COLO829 (cell line): ENCODE results near the gene CEND1.
"Not testable (repeated sequence)": the region's sequence is repeated elsewhere in the genome, so short reads cannot be mapped to it uniquely, and the experiment has no call there.

ENCODE experiments used
- DNase-seq: peaks from one replicate; pipeline ENCODE4 v3.0.0; 2012; ENCODE audit warnings: low spot score

The CEND1 gene

DNA sequence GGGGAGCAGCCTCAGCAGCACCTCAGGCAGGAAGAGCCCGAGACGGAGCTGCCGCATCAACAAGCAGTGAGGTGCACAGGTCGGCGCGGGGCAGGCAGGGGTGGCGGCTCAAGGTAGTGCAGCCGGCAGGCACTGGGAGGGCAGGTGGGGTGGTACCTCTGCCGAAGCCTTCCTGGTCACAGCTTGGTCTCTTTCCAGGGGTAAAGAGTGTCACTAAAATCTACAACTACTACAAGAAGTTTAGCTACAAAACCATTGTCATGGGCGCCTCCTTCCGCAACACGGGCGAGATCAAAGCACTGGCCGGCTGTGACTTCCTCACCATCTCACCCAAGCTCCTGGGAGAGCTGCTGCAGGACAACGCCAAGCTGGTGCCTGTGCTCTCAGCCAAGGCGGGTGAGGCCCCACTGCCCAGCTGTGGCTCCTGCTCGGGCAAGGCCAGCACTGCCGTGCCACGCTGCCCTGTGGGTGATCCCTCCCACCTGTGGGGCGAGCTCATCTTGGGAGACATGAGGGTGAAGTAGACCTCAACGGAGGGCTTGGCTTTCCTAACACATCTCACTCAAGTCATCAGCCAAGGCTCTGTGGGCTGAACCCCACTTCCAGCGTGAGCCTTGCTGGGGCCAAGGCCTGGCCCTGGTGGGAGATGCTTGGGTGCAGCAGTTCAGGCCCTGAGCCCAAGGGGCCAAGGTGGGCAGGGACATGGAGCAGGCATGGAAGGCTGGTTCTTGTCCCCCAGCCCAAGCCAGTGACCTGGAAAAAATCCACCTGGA is 26.2 kb downstream of the CEND1 start:
- DNase-seq, result no peak

GRCh38 chr11:763073-763463 is 26.8 kb downstream of the CEND1 start:
- DNase-seq, result no peak

GRCh38 chr11:762421-763072 is 27.3 kb downstream of the CEND1 start:
- peak; percentile 24 for DNase-seq

GRCh38 chr11:761526-762108 is 28.3 kb downstream of the CEND1 start:
- DNase-seq, result no peak

DNA sequence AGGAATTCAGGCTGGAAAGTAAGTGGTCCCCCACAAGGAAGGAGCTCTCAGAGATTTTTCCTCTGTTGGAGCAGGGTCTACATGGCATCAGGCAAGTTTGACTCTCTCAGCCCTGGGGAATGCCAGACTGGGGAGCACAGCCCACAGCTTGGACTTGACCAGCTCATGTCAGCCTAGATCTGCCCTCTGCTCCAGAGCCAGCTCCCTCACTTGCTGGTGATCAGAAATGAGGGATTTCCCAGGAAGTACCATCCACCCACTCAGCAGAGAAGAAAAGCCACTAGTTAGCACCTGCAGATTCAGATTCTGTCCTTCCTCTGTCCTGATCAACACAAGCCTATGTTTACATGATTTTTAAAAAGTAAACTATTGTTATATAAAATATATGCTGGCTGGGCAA is 29.7 kb downstream of the CEND1 start:
- no peak for DNase-seq

- DNase-seq, result no peak
Observed at GRCh38 chr11:749731-750130, 40.2 kb downstream of the CEND1 start.

DNA sequence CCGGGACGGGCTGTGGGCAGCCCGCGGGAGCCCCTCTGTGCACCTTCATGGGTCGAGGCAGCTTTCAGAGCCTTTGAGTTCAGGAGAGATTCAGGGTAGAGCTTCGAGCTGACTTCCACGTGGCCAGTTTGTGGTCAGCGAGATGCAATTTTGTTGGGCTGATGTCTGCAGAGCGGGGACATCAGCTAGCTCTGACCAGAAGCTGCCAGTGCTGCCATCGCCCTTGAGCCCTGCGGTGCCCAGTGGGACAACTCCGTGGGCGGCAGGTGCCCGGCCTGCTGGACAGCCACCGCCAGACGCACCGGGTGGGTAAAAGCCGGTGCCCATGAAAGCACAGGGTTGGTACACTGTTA is 41.9 kb downstream of the CEND1 start:
- DNase-seq, result no peak

- peak; percentile 75 for DNase-seq
Observed at GRCh38 chr11:747158-748006, 42.5 kb downstream of the CEND1 start, which contains the start of gene TALDO1. Gene TALDO1 (plus strand): TSS chr11:747464. CDS start chr11:747482, 18 bp downstream.

- DNase-seq, result no peak
Observed at GRCh38 chr11:746289-747157, 43.4 kb downstream of the CEND1 start.

DNA sequence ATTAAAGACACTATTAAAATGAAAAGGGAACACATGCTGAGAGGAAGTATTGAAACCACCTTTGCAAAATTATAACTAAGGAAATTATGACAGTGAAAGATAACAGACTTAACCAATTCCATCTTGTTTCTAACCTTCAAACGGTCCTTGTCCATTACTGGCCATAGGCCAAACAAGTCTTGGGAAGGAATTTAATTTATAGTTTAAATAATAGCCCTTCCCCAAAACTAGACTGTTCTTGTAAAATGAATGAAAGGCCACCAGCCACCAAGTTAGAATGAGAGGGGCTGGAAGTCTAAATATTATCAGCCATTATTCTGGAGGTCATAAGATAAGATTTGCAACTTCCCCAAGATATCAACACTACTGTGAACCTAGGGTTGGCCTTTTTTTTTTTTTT is 44.5 kb downstream of the CEND1 start:
- DNase-seq, result no peak

GRCh38 chr11:742571-743201 is 47.2 kb downstream of the CEND1 start:
- no peak for DNase-seq

DNA sequence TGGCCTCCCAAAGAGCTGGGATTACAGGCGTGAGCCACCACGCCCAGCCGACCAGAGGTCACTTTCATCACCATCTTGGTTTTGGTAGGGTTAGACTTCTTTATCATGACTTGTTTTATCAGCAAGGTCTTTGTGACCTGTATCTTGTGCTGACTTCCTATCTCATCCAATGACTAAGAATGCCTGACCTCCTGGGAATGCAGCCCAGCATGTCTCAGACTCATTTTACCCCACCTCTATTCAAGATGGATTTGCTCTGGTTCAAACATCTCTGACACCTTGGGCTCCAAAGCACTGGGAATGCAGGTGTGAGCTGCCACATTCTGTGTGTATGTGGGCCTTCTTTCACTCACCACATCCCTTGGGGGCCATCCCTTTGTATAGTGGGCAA is 47.7 kb downstream of the CEND1 start:
- no peak for DNase-seq

DNA sequence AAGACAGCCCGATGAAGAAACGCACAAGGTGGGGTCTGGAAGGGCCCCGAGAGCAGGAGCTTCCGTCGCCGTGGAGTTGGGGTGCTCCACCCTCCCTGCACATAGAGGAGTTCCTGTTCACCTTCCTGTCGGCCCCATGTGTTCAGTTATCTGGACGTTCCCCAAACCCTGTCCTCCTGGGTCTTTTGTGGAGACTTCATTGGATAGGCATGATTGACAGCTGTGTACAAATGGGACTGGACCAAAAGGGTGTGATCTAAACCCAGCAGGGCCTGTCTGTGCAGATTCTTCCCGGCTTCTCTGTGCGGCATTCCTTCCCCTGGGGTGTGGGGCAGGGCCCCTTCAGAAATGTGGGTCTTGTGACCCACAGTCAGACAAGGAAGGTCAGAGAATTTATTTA is 52.0 kb downstream of the CEND1 start:
- not testable (repeated sequence) for DNase-seq

DNA sequence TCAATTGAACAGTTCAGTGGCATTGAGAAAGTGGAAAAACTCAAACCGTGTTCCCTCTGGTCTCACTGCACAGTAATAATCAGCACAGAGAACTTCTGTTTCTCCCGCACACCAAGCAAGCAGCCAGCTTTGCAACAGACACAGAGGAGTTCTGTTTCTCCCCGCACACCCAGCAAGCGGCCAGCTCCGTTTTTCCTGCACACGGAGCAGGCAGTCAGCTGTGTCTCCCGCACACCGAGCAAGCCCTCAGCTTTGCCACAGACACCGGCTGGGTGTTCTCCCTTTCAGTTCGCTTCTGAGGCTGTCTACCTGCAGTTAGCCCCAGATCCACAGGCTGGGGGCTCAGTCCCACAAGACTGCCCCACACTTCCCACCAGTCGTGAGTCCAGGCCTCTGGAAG is 52.5 kb downstream of the CEND1 start:
- no peak for DNase-seq
